ENCODE data around the gene GDNF. TPM values are rescaled to one million over a fixed set of nuclear protein-coding genes. Genes with fewer than 3 reads are reported as not detected.

The GDNF gene
- total RNA-seq, 4 donors from 2014 or later: 0.81 to 6.4 (median 4.3) TPM

DNA sequence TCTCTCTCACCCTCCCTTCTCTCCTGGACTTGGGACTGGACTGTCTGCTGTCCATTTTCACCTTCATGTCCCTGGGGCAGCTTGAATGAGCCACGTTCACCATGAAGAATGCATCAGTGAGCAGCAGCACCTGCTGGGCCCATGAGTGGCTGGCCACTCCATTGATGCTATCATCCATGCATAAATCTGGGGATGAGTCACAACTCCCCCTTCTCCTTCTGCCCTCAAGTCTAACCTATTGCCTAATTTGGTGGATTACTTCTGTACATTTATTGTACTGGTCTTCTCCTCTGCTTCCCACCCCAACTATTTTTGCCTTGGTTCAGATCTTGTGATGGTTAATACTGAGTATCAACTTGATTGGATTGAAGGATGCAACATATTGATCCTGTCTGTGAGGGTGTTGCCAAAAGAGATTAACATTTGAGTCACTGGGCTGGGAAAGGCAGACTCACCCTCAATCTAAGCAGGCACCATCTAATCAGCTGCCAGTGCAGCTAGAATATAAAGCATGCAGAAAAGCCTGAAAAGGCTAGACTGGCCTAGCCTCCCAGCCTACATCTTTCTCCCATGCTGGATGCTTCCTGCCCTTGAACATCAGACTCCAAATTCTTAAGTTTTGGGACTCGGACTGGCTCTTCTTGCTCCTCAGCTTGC lies 46.7 kb downstream of the GDNF start:
- Histone ChIP-seq H3K9me3 (peaks cover 0 to 19% (median 0%) of the 10 kb centered on the region in 3 donors), H3K27me3 (no peaks in the 10 kb centered on the region), H3K4me1 (no peaks in the 10 kb centered on the region), H3K27ac (no peak overlapping the region), H3K4me3 (no peak overlapping the region), H3K36me3 (no peaks in the 10 kb centered on the region)
- 63 to 100% methylated on average over 2 of the region's 2 CpGs for WGBS, 2 donors (ENCODE audit: low coverage in 1 of 2)
- TF ChIP-seq, protein P1, sequence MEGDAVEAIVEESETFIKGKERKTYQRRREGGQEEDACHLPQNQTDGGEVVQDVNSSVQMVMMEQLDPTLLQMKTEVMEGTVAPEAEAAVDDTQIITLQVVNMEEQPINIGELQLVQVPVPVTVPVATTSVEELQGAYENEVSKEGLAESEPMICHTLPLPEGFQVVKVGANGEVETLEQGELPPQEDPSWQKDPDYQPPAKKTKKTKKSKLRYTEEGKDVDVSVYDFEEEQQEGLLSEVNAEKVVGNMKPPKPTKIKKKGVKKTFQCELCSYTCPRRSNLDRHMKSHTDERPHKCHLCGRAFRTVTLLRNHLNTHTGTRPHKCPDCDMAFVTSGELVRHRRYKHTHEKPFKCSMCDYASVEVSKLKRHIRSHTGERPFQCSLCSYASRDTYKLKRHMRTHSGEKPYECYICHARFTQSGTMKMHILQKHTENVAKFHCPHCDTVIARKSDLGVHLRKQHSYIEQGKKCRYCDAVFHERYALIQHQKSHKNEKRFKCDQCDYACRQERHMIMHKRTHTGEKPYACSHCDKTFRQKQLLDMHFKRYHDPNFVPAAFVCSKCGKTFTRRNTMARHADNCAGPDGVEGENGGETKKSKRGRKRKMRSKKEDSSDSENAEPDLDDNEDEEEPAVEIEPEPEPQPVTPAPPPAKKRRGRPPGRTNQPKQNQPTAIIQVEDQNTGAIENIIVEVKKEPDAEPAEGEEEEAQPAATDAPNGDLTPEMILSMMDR (IDR thresholded peaks at IDR 0.05): no peak
- TF ChIP-seq POLR2A (IDR thresholded peaks at IDR 0.05) (no peak), POLR2AphosphoS5 (IDR thresholded peaks at IDR 0.05) (no peak), EP300 (IDR thresholded peaks at IDR 0.05) (no peak)
- ATAC-seq: no peak

DNA sequence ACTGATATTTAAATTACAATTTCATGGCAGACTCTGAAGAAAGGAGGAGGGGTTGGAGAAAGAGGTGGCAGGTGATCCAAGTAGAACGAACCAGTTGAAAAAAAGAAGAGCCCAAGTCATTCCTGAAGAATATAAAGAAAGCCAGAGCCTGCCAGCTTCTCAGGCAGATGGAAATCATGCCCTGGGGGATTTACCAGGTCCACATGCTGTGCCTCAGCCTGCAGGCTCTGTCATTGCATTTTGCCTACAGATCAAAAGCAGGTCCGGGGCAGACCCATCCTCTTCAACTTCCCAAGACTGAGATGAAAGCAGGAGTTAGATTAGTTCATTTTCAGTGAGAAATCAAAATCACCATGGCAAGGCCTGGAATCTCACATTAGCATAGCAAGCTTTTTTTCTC lies 48.5 kb downstream of the GDNF start:
- Histone ChIP-seq H3K27ac (no peak overlapping the region), H3K9me3 (peaks cover 0 to 17% (median 0%) of the 10 kb centered on the region in 3 donors), H3K27me3 (no peaks in the 10 kb centered on the region), H3K4me1 (no peaks in the 10 kb centered on the region), H3K4me3 (no peak overlapping the region), H3K36me3 (no peaks in the 10 kb centered on the region)
- TF ChIP-seq EP300 (IDR thresholded peaks at IDR 0.05) (no peak), POLR2A (IDR thresholded peaks at IDR 0.05) (no peak), POLR2AphosphoS5 (IDR thresholded peaks at IDR 0.05) (no peak)
- TF ChIP-seq, protein P1 (IDR thresholded peaks at IDR 0.05): no peak
- 50 to 60% methylated on average over 1 to 2 of the region's 2 CpGs for WGBS, 2 donors (ENCODE audit: low coverage in 1 of 2)
- no peak for ATAC-seq

DNA sequence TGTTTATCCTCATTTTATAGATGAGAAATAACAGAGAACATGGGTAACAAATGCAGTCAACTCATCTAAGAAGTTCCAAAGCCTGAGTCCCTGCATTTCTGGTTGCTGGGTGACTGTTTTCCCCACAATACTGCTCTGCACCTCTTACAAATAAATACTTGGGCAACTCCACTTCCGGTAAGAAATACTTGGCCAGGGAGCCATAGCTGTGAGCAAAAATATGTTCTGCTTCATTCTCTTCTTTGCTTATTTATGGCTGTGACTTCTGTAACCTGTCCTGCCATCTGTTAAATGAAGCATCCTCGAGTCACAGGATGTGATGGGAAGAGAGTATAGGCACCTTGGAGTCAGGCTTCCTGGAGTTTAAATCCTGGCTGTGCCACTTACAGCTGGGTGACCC lies 49.9 kb downstream of the GDNF start:
- H3K9me3 ChIP-seq: peaks cover 0 to 4% (median 0%) of the 10 kb centered on the region in 3 donors
- H3K4me3 ChIP-seq: no peak overlapping the region
- ATAC-seq: no peak
- H3K27me3 ChIP-seq: no peaks in the 10 kb centered on the region
- no peaks in the 10 kb centered on the region for H3K36me3 ChIP-seq
- WGBS, 2 donors (ENCODE audit: low coverage in 1 of 2): 17 to 42% methylated on average over 1 to 2 of the region's 2 CpGs
- TF ChIP-seq, protein P1 (IDR thresholded peaks at IDR 0.05): no peak
- TF ChIP-seq POLR2AphosphoS5 (IDR thresholded peaks at IDR 0.05) (no peak), EP300 (IDR thresholded peaks at IDR 0.05) (no peak), POLR2A (IDR thresholded peaks at IDR 0.05) (no peak)
- H3K27ac ChIP-seq: no peak overlapping the region
- no peaks in the 10 kb centered on the region for H3K4me1 ChIP-seq

DNA sequence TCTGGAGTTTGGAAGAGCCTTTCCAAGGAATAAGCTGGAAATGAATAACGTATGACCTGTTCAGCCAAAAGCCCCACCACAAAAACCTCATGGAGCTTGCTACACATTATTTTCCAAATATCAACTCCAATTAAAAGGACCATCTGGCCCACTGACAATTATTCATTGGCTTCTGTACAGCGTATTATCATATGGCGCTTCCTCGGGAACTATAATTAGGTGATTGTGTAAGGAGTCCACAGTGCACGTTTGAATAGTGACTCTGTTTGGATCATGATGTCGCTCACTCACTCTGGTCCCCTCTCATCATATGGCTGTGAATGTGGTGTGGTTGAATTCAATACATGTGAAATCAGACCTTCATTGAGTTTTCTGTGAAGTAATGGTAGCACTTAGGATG lies 52.1 kb downstream of the GDNF start:
- TF ChIP-seq, protein P1 (IDR thresholded peaks at IDR 0.05): no peak
- TF ChIP-seq POLR2A (IDR thresholded peaks at IDR 0.05) (no peak), EP300 (IDR thresholded peaks at IDR 0.05) (no peak), POLR2AphosphoS5 (IDR thresholded peaks at IDR 0.05) (no peak)
- Histone ChIP-seq H3K27me3 (no peaks in the 10 kb centered on the region), H3K4me1 (no peaks in the 10 kb centered on the region), H3K4me3 (no peak overlapping the region), H3K36me3 (no peaks in the 10 kb centered on the region), H3K9me3 (no peaks in the 10 kb centered on the region), H3K27ac (no peak overlapping the region)
- 65 to 81% methylated on average over 4 to 6 of the region's 6 CpGs for WGBS, 2 donors (ENCODE audit: low coverage in 1 of 2)
- ATAC-seq: no peak

DNA sequence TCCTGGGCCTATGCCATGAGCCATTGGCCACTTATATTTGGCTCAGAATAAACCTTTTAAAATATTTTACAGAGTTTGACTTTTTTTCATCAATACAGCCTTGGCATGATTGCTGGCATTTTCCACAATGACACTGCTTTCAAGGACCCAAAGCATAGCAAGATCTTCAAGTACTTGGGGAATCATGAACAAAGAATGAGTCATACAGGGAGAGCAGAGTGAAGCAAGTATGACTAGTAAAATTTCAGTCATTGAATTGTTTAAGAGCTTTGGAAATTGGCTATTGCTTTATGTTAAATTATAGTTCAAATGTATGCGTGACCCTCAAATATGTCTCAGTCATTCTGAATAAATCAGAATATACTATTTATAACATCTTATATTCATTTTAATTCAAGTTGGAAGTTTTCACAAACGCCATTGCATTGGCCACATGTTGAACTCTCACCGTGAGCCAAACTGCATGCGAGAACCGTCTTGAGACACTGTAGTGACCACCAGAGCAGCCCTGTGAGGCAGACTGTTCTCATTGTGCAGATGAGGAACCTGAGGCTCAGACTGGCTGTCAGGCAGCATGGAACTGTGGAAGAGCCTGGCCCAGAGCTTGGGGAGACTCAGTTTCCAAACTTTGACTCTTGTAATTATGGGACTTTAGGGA lies 52.9 kb downstream of the GDNF start:
- no peaks in the 10 kb centered on the region for H3K9me3 ChIP-seq
- H3K4me3 ChIP-seq: no peak overlapping the region
- 90 to 92% methylated on average over 2 to 5 of the region's 5 CpGs for WGBS, 2 donors (ENCODE audit: low coverage in 1 of 2)
- TF ChIP-seq POLR2AphosphoS5 (IDR thresholded peaks at IDR 0.05): no peak
- TF ChIP-seq EP300 (IDR thresholded peaks at IDR 0.05): no peak
- TF ChIP-seq, protein P1 (IDR thresholded peaks at IDR 0.05): no peak
- no peak for TF ChIP-seq POLR2A (IDR thresholded peaks at IDR 0.05)
- no peaks in the 10 kb centered on the region for H3K27me3 ChIP-seq
- no peaks in the 10 kb centered on the region for H3K36me3 ChIP-seq
- no peak for ATAC-seq
- no peak overlapping the region for H3K27ac ChIP-seq
- no peaks in the 10 kb centered on the region for H3K4me1 ChIP-seq
